Right hindlimb (tissue), 1 donor: Measurements from ENCODE around the gene HHAT.

Experiments
- DNase-seq: peaks from one replicate; pipeline ENCODE4 v3.0.0-alpha.2; 2018

Gene HHAT

GRCh38 chr1:210328746-210329503 is at the start of gene HHAT:
Gene HHAT (plus strand): TSS chr1:210328902. CDS start chr1:210348976, 20,074 bp downstream.
- DNase-seq = peak; percentile 89

- DNase-seq = no peak
These were observed 48.5 kb upstream of the HHAT start for GRCh38 chr1:210280221-210280620.

GRCh38 chr1:210288116-210288515 is 40.6 kb upstream of the HHAT start:
- DNase-seq = no peak

GRCh38 chr1:210289248-210289647 is 39.5 kb upstream of the HHAT start:
- DNase-seq = no peak

- DNase-seq = peak; percentile 72
These were observed 37.5 kb upstream of the HHAT start for GRCh38 chr1:210291081-210291764.

GRCh38 chr1:210291786-210292230 is 36.9 kb upstream of the HHAT start:
- DNase-seq = peak; percentile 89

GRCh38 chr1:210292231-210292871 is 36.4 kb upstream of the HHAT start:
- DNase-seq = peak; percentile 92

GRCh38 chr1:210293171-210293607 is 35.5 kb upstream of the HHAT start:
- DNase-seq = peak; percentile 93

- peak; percentile 85 for DNase-seq
These were observed 33.5 kb upstream of the HHAT start for GRCh38 chr1:210294999-210295745.

- no peak for DNase-seq
These were observed 32.0 kb upstream of the HHAT start for GRCh38 chr1:210296682-210297081.

GRCh38 chr1:210298296-210298695 is 30.4 kb upstream of the HHAT start:
- DNase-seq = peak; percentile 40

- DNase-seq = no peak
These were observed 29.8 kb upstream of the HHAT start for GRCh38 chr1:210298936-210299335.

GRCh38 chr1:210299501-210299900 is 29.2 kb upstream of the HHAT start:
- no peak for DNase-seq

- no peak for DNase-seq
These were observed 27.6 kb upstream of the HHAT start for GRCh38 chr1:210300923-210301614.

GRCh38 chr1:210301615-210302000 is 27.1 kb upstream of the HHAT start:
- DNase-seq = peak; percentile 67

GRCh38 chr1:210302501-210302900 is 26.2 kb upstream of the HHAT start:
- DNase-seq = peak; percentile 83

- no peak for DNase-seq
These were observed 25.3 kb upstream of the HHAT start for GRCh38 chr1:210303391-210303790.

GRCh38 chr1:210310562-210311153 is 18.0 kb upstream of the HHAT start:
- no peak for DNase-seq

- DNase-seq = peak; percentile 54
These were observed 16.8 kb upstream of the HHAT start for GRCh38 chr1:210311726-210312493.

- DNase-seq = no peak
These were observed 15.6 kb upstream of the HHAT start for GRCh38 chr1:210313046-210313595.

- no peak for DNase-seq
These were observed 14.8 kb upstream of the HHAT start for GRCh38 chr1:210313921-210314320.
